ENCODE measurements around the gene OSBPL1A. TPM values are rescaled to one million over a fixed set of nuclear protein-coding genes. Genes with fewer than 3 reads are reported as not detected.

The OSBPL1A gene
- total RNA-seq, 1 donor from 2014 or later = 82.8 TPM

DNA sequence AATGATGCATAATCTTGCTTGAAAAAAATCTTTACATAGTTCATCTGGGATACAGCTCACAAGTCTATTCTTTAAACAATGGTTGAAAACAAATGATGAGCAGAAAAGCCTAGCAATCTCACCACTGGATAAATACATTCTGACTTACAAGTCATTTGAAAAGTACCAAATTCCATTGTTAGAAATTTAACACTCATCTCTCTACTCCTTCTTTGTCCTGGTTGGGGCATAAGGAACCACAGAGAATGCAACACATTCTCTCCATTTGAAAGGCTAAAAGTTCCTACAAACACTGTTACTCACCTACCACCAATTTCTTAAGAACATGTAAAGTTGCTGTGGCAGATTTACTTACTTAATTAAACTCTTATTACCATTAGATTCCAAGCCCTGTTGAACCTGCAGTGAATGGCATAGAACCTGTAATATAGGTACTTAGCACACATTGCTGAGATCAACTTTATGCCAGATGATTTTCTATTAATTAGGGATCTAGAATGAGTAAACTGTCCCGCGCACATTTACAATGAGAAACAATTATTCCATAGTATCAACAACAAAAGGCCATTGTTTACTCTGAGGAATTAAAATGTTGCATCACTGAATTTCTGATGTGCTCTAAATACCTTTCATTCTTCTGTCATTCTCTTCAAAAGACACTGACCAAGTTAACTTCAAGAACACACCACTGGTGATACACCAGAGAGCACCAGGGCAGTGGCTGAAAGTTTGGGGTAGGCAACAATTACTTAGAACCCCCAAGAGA is 189.2 kb downstream of the OSBPL1A start:
- intact Hi-C loops (cut with micrococcal nuclease) = no loop called here
- Histone ChIP-seq H3K36me3 (peaks cover 5% of the 10 kb centered on the region), H3K4me1 (peaks cover 14% of the 10 kb centered on the region), H3K27ac (replicated peaks) (no peak overlapping the region), H3K27me3 (ENCODE audit: low read depth) (no peaks in the 10 kb centered on the region), H3K4me3 (no peak overlapping the region), H3K9me3 (replicated peaks) (no peaks in the 10 kb centered on the region)
- DNase-seq = no peak
- TF ChIP-seq, protein P1, sequence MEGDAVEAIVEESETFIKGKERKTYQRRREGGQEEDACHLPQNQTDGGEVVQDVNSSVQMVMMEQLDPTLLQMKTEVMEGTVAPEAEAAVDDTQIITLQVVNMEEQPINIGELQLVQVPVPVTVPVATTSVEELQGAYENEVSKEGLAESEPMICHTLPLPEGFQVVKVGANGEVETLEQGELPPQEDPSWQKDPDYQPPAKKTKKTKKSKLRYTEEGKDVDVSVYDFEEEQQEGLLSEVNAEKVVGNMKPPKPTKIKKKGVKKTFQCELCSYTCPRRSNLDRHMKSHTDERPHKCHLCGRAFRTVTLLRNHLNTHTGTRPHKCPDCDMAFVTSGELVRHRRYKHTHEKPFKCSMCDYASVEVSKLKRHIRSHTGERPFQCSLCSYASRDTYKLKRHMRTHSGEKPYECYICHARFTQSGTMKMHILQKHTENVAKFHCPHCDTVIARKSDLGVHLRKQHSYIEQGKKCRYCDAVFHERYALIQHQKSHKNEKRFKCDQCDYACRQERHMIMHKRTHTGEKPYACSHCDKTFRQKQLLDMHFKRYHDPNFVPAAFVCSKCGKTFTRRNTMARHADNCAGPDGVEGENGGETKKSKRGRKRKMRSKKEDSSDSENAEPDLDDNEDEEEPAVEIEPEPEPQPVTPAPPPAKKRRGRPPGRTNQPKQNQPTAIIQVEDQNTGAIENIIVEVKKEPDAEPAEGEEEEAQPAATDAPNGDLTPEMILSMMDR (IDR thresholded peaks at IDR 0.05; ENCODE audit: borderline replicate concordance) = no peak

DNA sequence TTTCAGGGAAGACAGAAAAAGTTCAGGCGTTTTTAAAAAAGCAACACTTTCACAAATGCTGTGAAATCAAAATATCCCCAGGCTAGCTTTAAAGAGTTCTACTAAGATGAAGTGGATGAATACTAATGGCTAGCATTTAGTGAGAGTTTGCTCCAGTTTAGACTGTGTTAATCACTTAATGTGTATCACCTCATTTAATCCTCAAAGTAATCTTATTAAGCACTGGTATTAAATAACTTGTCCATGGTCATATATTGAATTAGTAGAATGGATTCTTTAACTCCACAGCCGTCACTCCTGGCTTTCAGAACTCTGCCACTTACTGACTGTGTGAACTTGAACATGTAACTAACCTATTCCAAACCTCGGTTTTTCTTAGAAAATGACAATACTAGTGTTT is 192.7 kb downstream of the OSBPL1A start:
- no peak for DNase-seq
- Histone ChIP-seq H3K27me3 (ENCODE audit: low read depth) (no peaks in the 10 kb centered on the region), H3K9me3 (replicated peaks) (no peaks in the 10 kb centered on the region), H3K36me3 (peaks cover 5% of the 10 kb centered on the region), H3K27ac (replicated peaks) (no peak overlapping the region), H3K4me3 (no peak overlapping the region), H3K4me1 (peaks cover 33% of the 10 kb centered on the region)
- intact Hi-C loops (cut with micrococcal nuclease) = no loop called here
- TF ChIP-seq, protein P1 (IDR thresholded peaks at IDR 0.05; ENCODE audit: borderline replicate concordance) = no peak

DNA sequence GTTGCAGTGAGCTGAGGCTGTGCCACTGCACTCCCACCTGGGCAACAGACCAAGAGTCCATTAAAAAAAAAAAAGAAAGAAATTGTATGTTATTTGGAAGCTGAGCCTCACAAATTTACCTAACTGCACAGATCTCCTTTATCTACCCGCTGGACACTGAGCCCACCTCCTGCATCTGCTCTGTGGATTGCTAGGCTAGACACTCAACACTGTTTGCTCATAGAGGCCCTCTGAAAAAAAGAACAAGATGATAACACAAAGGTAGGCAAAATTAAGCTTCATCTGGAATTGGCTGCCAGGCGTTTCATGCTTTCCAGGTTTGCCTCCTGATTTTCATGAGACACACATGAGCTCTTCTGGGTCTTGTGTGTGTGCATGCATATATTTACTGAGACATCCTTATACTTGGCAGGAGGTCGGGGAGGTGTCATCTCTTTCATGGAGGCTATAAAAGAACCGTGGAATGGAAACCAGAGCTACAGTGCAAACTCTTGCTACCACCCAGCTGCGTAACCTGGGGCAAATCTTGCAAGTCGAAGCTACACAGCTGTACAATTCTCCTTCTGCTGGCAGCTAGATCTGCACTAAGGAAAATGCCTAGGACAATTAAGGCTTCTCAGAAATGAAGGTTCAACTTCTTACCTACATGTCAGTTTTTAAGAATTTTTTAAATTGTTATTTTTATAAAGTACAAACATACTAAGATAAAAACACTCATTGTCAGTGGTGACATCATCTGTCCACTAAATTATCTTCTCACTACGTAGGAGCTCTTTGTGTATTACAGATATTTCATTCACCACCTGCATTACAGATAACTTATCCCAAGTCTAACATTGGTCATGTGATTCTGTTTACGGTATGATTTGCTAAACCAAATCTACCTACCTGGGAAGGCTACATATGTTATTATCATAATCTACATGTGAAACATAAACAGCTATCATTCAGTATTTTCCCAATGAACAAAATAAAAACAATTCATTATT is 195.6 kb downstream of the OSBPL1A start:
- TF ChIP-seq, protein P1 (IDR thresholded peaks at IDR 0.05; ENCODE audit: borderline replicate concordance) = no peak
- no peak for DNase-seq
- no peak overlapping the region for H3K4me3 ChIP-seq
- intact Hi-C loops (cut with micrococcal nuclease) = no loop called here
- H3K9me3 ChIP-seq (replicated peaks) = no peaks in the 10 kb centered on the region
- H3K27me3 ChIP-seq (ENCODE audit: low read depth) = no peaks in the 10 kb centered on the region
- H3K27ac ChIP-seq (replicated peaks) = peak overlapping the region; percentile 64
- H3K4me1 ChIP-seq = peaks cover 44% of the 10 kb centered on the region
- H3K36me3 ChIP-seq = no peaks in the 10 kb centered on the region

DNA sequence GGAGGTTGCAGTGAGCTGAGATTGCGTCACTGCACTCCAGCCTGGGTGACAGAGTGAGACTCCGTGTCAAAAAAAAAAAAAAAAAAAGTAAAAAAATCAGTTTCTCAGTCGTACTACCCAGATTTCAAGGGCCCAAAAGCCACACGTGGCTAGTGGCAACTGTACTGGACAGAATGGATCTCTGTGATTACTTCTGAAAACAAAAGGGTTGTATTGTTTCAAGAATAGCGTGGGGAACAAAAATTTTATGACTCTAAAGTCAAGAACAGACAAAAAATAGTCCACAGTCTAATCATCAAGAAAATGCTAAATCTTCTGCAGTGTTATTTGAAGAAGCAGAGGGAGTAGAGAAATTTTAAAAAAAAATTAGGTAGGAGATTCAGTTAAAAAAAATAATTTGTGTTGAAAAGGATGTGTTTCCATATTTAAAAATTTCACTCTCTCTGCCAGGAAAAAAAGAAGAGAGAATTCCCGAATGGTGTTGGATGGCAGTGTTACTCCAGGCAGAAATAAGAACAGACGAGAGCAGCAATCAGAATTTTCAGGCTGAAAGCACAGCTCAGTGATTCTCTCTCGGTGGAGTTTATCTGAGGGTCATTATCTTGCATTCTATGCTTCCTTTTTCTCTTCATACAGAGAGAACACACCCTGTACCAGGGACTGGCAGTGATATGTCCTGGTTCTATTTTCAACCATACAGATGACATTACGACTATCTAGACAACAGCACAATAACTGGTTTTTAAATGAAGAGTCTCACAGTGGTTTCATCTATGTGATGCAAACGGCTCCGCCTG is 196.9 kb downstream of the OSBPL1A start:
- intact Hi-C loops (cut with micrococcal nuclease) = no loop called here
- H3K27ac ChIP-seq (replicated peaks) = peak overlapping the region; percentile 64
- no peaks in the 10 kb centered on the region for H3K27me3 ChIP-seq (ENCODE audit: low read depth)
- peaks cover 44% of the 10 kb centered on the region for H3K4me1 ChIP-seq
- TF ChIP-seq, protein P1 (IDR thresholded peaks at IDR 0.05; ENCODE audit: borderline replicate concordance) = no peak
- H3K36me3 ChIP-seq = peaks cover 3% of the 10 kb centered on the region
- no peak for DNase-seq
- no peak overlapping the region for H3K4me3 ChIP-seq
- no peaks in the 10 kb centered on the region for H3K9me3 ChIP-seq (replicated peaks)

DNA sequence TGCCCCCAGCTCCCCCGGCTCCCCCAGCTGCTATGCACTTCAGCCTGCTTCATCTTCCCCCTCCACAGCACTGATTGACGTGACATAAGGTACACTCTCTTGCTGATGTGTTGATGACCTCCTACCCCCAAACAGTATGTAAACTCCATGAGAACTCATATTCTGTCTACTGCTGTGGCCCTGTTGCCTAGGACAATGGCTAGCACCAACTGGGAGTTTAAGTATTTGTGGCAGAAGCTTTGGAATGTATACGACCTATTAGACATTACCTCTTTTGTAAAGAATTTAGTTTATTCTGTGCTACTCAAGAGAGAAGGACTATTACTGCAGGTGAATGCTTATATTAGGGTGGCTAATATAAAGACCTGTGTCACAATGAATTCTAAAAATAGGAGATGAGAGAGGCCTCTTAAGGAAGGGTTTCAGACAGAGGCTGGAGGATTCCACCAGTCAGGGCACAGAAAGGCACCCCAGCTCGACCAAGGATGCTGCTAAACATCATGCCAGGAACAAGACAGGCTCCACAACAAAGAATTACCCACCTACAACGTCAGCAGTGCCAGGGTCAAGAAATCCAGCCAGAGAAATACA is 198.2 kb downstream of the OSBPL1A start:
- peaks cover 44% of the 10 kb centered on the region for H3K4me1 ChIP-seq
- H3K4me3 ChIP-seq = no peak overlapping the region
- TF ChIP-seq, protein P1 (IDR thresholded peaks at IDR 0.05; ENCODE audit: borderline replicate concordance) = no peak
- no peaks in the 10 kb centered on the region for H3K27me3 ChIP-seq (ENCODE audit: low read depth)
- no peaks in the 10 kb centered on the region for H3K9me3 ChIP-seq (replicated peaks)
- DNase-seq = no peak
- intact Hi-C loops (cut with micrococcal nuclease) = no loop called here
- H3K27ac ChIP-seq (replicated peaks) = no peak overlapping the region
- peaks cover 15% of the 10 kb centered on the region for H3K36me3 ChIP-seq
